H1 (cell line): ENCODE measurements around the gene RNF123. TPM values are rescaled to one million over a fixed set of nuclear protein-coding genes. Genes with fewer than 3 reads are reported as not detected.

Experiments
- CTCF ChIA-PET: fragments of 300-600 bp; sonication (Branson Sonifier 250); formaldehyde crosslinking; loops from one replicate; lab custom pipeline; 2021; ENCODE audit not compliant: partially characterized antibody; lab: Charles Lee
- POLR2A ChIA-PET: fragments of 300-600 bp; sonication (Branson Sonifier 250); formaldehyde crosslinking; loops from one replicate; lab custom pipeline; 2021; ENCODE audit warnings: inconsistent platforms; ENCODE audit not compliant: partially characterized antibody; lab: Charles Lee
- DNase-seq, 2 experiments: peaks; one replicate each; pipeline versions ENCODE4 v3.0.0 to v3.0.0-alpha.2; 2010 to 2022; ENCODE audit warnings: low spot score in 2 of 2, low read depth in 1 of 2, mixed read lengths in 1 of 2
- FAIRE-seq: peaks from 2 replicates; lab custom pipeline; 2011; peaks lifted over from hg19 to GRCh38; lab: Jason Lieb, UNC
- H2AFZ ChIP-seq: 2 replicates; pipeline ENCODE4 v1.8.1; 2012; ENCODE audit warnings: low read length, inconsistent platforms
- H2AK5ac ChIP-seq: 2 replicates; pipeline ENCODE4 v1.6.1; 2013; ENCODE audit warnings: low read depth, low read length
- H2BK120ac ChIP-seq: replicated peaks from 2 replicates; pipeline ENCODE3; 2013; ENCODE audit warnings: low read depth, low read length, inconsistent platforms
- H2BK12ac ChIP-seq: 2 replicates; pipeline ENCODE4 v1.6.1; 2013; ENCODE audit warnings: low read depth, low read length
- H2BK15ac ChIP-seq: 2 replicates; pipeline ENCODE4 v1.6.1; 2013; ENCODE audit warnings: low read length
- H2BK20ac ChIP-seq: 2 replicates; pipeline ENCODE4 v1.6.1; 2013; ENCODE audit warnings: low read length
- H2BK5ac ChIP-seq: 2 replicates; pipeline ENCODE4 v1.6.1; 2013; ENCODE audit warnings: low read depth, low read length
- H3K14ac ChIP-seq: 2 replicates; pipeline ENCODE4 v1.6.1; 2013; ENCODE audit warnings: inconsistent platforms; ENCODE audit not compliant: insufficient read length
- H3K18ac ChIP-seq: 2 replicates; pipeline ENCODE4 v1.6.1; 2013; ENCODE audit warnings: low read length; ENCODE audit errors: extremely low read depth
- H3K23ac ChIP-seq: 2 replicates; pipeline ENCODE4 v1.6.1; 2013; ENCODE audit warnings: inconsistent platforms; ENCODE audit not compliant: insufficient read length
- H3K23me2 ChIP-seq: 2 replicates; pipeline ENCODE4 v1.6.1; 2013; ENCODE audit warnings: low read depth, low read length
- H3K27ac ChIP-seq: 2 replicates; pipeline ENCODE4 v1.6.1; 2011; ENCODE audit warnings: low read depth, low read length, inconsistent platforms
- H3K27me3 ChIP-seq, 4 experiments: replicated peaks in 1 of 4; 1 replicate in 1 of 4; 2 replicates in 3 of 4; pipeline versions ENCODE4 v1.6.1 to v1.8.1; 2011 to 2013; ENCODE audit warnings: low read length in 3 of 4, mild to moderate bottlenecking in 3 of 4, inconsistent platforms in 2 of 4, mixed read lengths in 2 of 4, moderate library complexity in 1 of 4; ENCODE audit not compliant: control insufficient read depth in 3 of 4, insufficient read depth in 3 of 4; ENCODE audit errors: extremely low read depth in 1 of 4
- H3K36me3 ChIP-seq, 4 experiments: 2 replicates each; pipeline versions ENCODE4 v1.6.1 to v1.8.1; 2011 to 2013; ENCODE audit warnings: mild to moderate bottlenecking in 4 of 4, low read length in 3 of 4, moderate library complexity in 2 of 4, control low read depth in 1 of 4, inconsistent platforms in 1 of 4; ENCODE audit not compliant: insufficient read depth in 4 of 4, control insufficient read depth in 2 of 4
- H3K4ac ChIP-seq: replicated peaks from 2 replicates; pipeline ENCODE3; 2013; ENCODE audit warnings: low read length, low read depth, mixed read lengths, inconsistent platforms; ENCODE audit not compliant: insufficient read length
- H3K4me1 ChIP-seq, 4 experiments: replicated peaks in 1 of 4; 1 replicate in 1 of 4; 2 replicates in 3 of 4; pipeline versions ENCODE4 v1.6.1 to v1.8.1; 2011 to 2013; ENCODE audit warnings: low read length in 3 of 4, inconsistent platforms in 2 of 4, mixed read lengths in 1 of 4; ENCODE audit not compliant: insufficient read depth in 4 of 4, control insufficient read depth in 3 of 4
- H3K4me2 ChIP-seq, 2 experiments: 2 replicates each; pipeline versions ENCODE4 v1.6.1 to v1.8.1; 2011 to 2013; ENCODE audit warnings: low read depth in 2 of 2, low read length in 2 of 2, control low read depth in 1 of 2, inconsistent platforms in 1 of 2, mild to moderate bottlenecking in 1 of 2; ENCODE audit not compliant: insufficient read depth in 1 of 2
- H3K4me3 ChIP-seq, 4 experiments: fragments of 200-600, 300-600 bp in 1 of 4; sonication (generic), shearing (Covaris generic), sonication (Bioruptor Twin) in 1 of 4; 2 replicates each; pipeline versions ENCODE4 v1.5.1 to v1.8.1; 2011 to 2016; ENCODE audit warnings: low read length in 4 of 4, low read depth in 3 of 4, control low read depth in 2 of 4, inconsistent platforms in 2 of 4, mild to moderate bottlenecking in 2 of 4, mixed read lengths in 1 of 4, moderate library complexity in 1 of 4; ENCODE audit not compliant: insufficient read depth in 2 of 4; ENCODE audit errors: extremely low read depth in 1 of 4
- H3K56ac ChIP-seq: replicated peaks from 2 replicates; pipeline ENCODE3; 2013; ENCODE audit warnings: low read depth, mild to moderate bottlenecking, mixed read lengths, low read length, inconsistent platforms; ENCODE audit not compliant: insufficient read length
- H3K79me1 ChIP-seq: 2 replicates; pipeline ENCODE4 v1.6.1; 2013; ENCODE audit warnings: low read depth, low read length, control low read depth
- H3K79me2 ChIP-seq, 2 experiments: 2 replicates each; pipeline versions ENCODE4 v1.6.1 to v1.8.1; 2012 to 2013; ENCODE audit warnings: low read length in 2 of 2, mild to moderate bottlenecking in 2 of 2, inconsistent platforms in 1 of 2; ENCODE audit not compliant: insufficient read depth in 2 of 2, control insufficient read depth in 1 of 2
- H3K9ac ChIP-seq, 4 experiments: replicated peaks in 1 of 4; 1 replicate in 1 of 4; 2 replicates in 3 of 4; pipeline versions ENCODE4 v1.6.1 to v1.8.1; 2011 to 2013; ENCODE audit warnings: low read depth in 3 of 4, low read length in 3 of 4, control low read depth in 2 of 4, mild to moderate bottlenecking in 2 of 4, moderate library complexity in 2 of 4, inconsistent platforms in 1 of 4; ENCODE audit errors: extremely low read depth in 1 of 4
- H3K9me3 ChIP-seq, 2 experiments: 2 replicates each; pipeline versions ENCODE4 v1.6.1 to v1.8.1; 2012 to 2013; ENCODE audit warnings: mild to moderate bottlenecking in 2 of 2, moderate library complexity in 2 of 2, control low read depth in 1 of 2, inconsistent platforms in 1 of 2, low read depth in 1 of 2, low read length in 1 of 2, mixed read lengths in 1 of 2; ENCODE audit not compliant: insufficient read depth in 2 of 2
- H4K20me1 ChIP-seq, 2 experiments: replicated peaks in 1 of 2; 2 replicates each; pipeline versions ENCODE3 to v1.8.1; 2011 to 2013; ENCODE audit warnings: inconsistent platforms in 2 of 2, low read length in 2 of 2, mild to moderate bottlenecking in 1 of 2; ENCODE audit not compliant: insufficient read depth in 2 of 2, control insufficient read depth in 1 of 2
- H4K5ac ChIP-seq: 2 replicates; pipeline ENCODE4 v1.6.1; 2013; ENCODE audit warnings: low read length, low read depth, mixed read lengths, inconsistent platforms; ENCODE audit not compliant: insufficient read length
- H4K8ac ChIP-seq: 2 replicates; pipeline ENCODE4 v1.8.0; 2013; ENCODE audit warnings: mild to moderate bottlenecking, moderate library complexity, low read length, inconsistent platforms; ENCODE audit not compliant: insufficient read depth; ENCODE audit errors: extremely low read depth
- H4K91ac ChIP-seq: replicated peaks from 2 replicates; pipeline ENCODE3; 2013; ENCODE audit warnings: low read length, mixed read lengths, inconsistent platforms; ENCODE audit not compliant: insufficient read length
- ASH2L ChIP-seq: fragments of 200-600, 300-600 bp; sonication (generic); IDR thresholded peaks from one replicate; pipeline ENCODE4 v1.7.1; 2017; ENCODE audit warnings: low read length
- BACH1 ChIP-seq: IDR thresholded peaks from 2 replicates; pipeline ENCODE4 v1.6.1; 2012; ENCODE audit warnings: low read length, improper control_type of control experiment
- CBX5 ChIP-seq: fragments of 300-800, 300-1000 bp; sonication (generic); IDR thresholded peaks from 2 replicates; pipeline ENCODE4 v1.7.1; 2016; ENCODE audit warnings: antibody characterized with exemption, low read length, low read depth
- FOSL1 ChIP-seq: IDR thresholded peaks from 2 replicates; pipeline ENCODE4 v1.6.1; 2011; ENCODE audit warnings: mild to moderate bottlenecking, low read depth, low read length, moderate library complexity; ENCODE audit not compliant: insufficient read depth
- JUN ChIP-seq: IDR thresholded peaks from 2 replicates; pipeline ENCODE4 v1.6.1; 2011; ENCODE audit warnings: low read depth, mild to moderate bottlenecking, improper control_type of control experiment, low read length
- POLR2AphosphoS5 ChIP-seq: IDR thresholded peaks from 2 replicates; pipeline ENCODE4 v1.6.1; 2011; ENCODE audit warnings: low read depth, low read length
- RAD21 ChIP-seq, 2 experiments: IDR thresholded peaks in 1 of 2; conservative IDR thresholded peaks in 1 of 2; 2 replicates each; pipeline ENCODE4 v1.6.1; 2011; ENCODE audit warnings: low read depth in 2 of 2, low read length in 2 of 2, improper control_type of control experiment in 1 of 2, inconsistent platforms in 1 of 2, mild to moderate bottlenecking in 1 of 2, moderate library complexity in 1 of 2
- RFX5 ChIP-seq: IDR thresholded peaks from 2 replicates; pipeline ENCODE4 v1.6.1; 2011; ENCODE audit warnings: low read depth, low read length, improper control_type of control experiment, borderline replicate concordance
- RNF2 ChIP-seq: fragments of 200-900, 300-1000 bp; sonication (generic); IDR thresholded peaks from 2 replicates; pipeline ENCODE4 v1.7.1; 2016; ENCODE audit warnings: borderline replicate concordance, low read depth, mild to moderate bottlenecking, antibody characterized with exemption, low read length; ENCODE audit not compliant: poor library complexity, severe bottlenecking; ENCODE audit errors: missing control alignments
- SAP30 ChIP-seq: fragments of 300-600 bp; sonication (generic); IDR thresholded peaks from 2 replicates; pipeline ENCODE4 v1.7.1; 2012; ENCODE audit warnings: low read length, moderate library complexity, mild to moderate bottlenecking, inconsistent platforms; ENCODE audit not compliant: insufficient read depth, insufficient replicate concordance
- SIRT6 ChIP-seq: IDR thresholded peaks from one replicate; pipeline ENCODE4 v1.7.1; 2012; ENCODE audit warnings: low read length, inconsistent platforms
- YY1 ChIP-seq: IDR thresholded peaks from 2 replicates; pipeline ENCODE4 v1.6.1; 2011; ENCODE audit warnings: low read depth, mild to moderate bottlenecking, low read length
- WGBS, 2 experiments: shearing (Covaris generic) in 1 of 2; methylation state at CpG; one replicate each; pipeline versions ENCODE4 v1.1.6 to v1.1.7; 2013 to 2015; ENCODE audit warnings: low lambda C conversion rate in 2 of 2, mixed read lengths in 2 of 2, inconsistent platforms in 1 of 2, low coverage in 1 of 2, missing lambda C conversion rate in 1 of 2; ENCODE audit not compliant: insufficient replicate concordance in 2 of 2, insufficient coverage in 1 of 2, insufficient read length in 1 of 2; ENCODE audit errors: extremely low coverage in 1 of 2, missing lambda C conversion rate in 1 of 2; 5-methylcytosine and 5-hydroxymethylcytosine counted together
- polyA plus RNA-seq, 7 experiments: library from polyadenylated mRNA; depleted of rRNA in 3 of 7; stranded (reverse) in 5 of 7; unstranded in 2 of 7; fragments of >200 nt in 5 of 7; fragments of 200-250 nt in 2 of 7; gene quantifications; 1 replicate in 5 of 7; 2 replicates in 1 of 7; 4 replicates in 1 of 7; pipeline versions ENCODE4 v1.2.1 to v1.2.3, GENCODE V29; 2011 to 2013; ENCODE audit warnings: missing spikeins in 2 of 7, mixed read lengths in 2 of 7
- total RNA-seq: library from RNA; stranded (reverse); fragmentation: NEBNext Ultra II Directional; extraction: Animal tissue kit (Norgen Biotek cat#: 25700); gene quantifications from 2 replicates; pipeline ENCODE4 v1.2.1, GENCODE V29; 2021
- TF ChIP-seq, protein P1 (sequence below): IDR thresholded peaks from 2 replicates; pipeline ENCODE4 v1.6.1; 2011; ENCODE audit warnings: low read depth, mild to moderate bottlenecking, low read length; ENCODE audit not compliant: insufficient read depth

The RNF123 gene
- total and polyA plus RNA-seq, 2 of the 8 experiments (the other 6 are each of a cell fraction or from before 2014, with no cell fraction given) = 30.5 to 57.7 TPM

GRCh38 chr3:49642708-49643145, 46.6 kb upstream of the RNF123 start:
- H3K36me3 ChIP-seq = no peaks in the 10 kb centered on the region; a peak in 1 of 8 replicates
- TF ChIP-seq FOSL1 (no peak), CBX5 (no peak), YY1 (no peak), RAD21 (IDR thresholded peaks at IDR 0.05 in 1 of 2, conservative IDR thresholded peaks at IDR 0.05 in 1 of 2; ENCODE audit: low read depth in 2 of 2, low read length in 2 of 2) (no peak), RNF2 (no peak), RFX5 (no peak), SIRT6 (no peak), BACH1 (no peak), SAP30 (no peak), ASH2L (no peak), POLR2AphosphoS5 (no peak), JUN (no peak)
- TF ChIP-seq, protein P1, sequence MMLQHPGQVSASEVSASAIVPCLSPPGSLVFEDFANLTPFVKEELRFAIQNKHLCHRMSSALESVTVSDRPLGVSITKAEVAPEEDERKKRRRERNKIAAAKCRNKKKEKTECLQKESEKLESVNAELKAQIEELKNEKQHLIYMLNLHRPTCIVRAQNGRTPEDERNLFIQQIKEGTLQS = no peak

More at GRCh38 chr3:49642708-49643145, 46.6 kb upstream of the RNF123 start:
- no peaks in the 10 kb centered on the region for H3K9me3 ChIP-seq
- H3K4me3 ChIP-seq = no peak overlapping the region
- no peak overlapping the region for H2AFZ ChIP-seq
- H4K20me1 ChIP-seq = no peaks in the 10 kb centered on the region
- no peaks in the 10 kb centered on the region for H3K79me1 ChIP-seq
- no peak overlapping the region for H3K4me2 ChIP-seq
- H3K9ac ChIP-seq = no peak overlapping the region
- POLR2A ChIA-PET = no interaction called here
- H4K91ac ChIP-seq = no peak overlapping the region
- no peak overlapping the region for H2BK5ac ChIP-seq
- H2BK12ac ChIP-seq = no peak overlapping the region
- no peak overlapping the region for H3K56ac ChIP-seq
- H3K23me2 ChIP-seq = no peaks in the 10 kb centered on the region
- no peaks in the 10 kb centered on the region for H3K27me3 ChIP-seq
- no peak overlapping the region for H2BK15ac ChIP-seq
- CTCF ChIA-PET = interaction anchor here (0.6 to 0.9 kb wide), 3 partner anchors 27 to 76 kb away, joined by 3 read pairs; no protein-coding TSS in a partner anchor
- no peak overlapping the region for H3K27ac ChIP-seq
- WGBS, 2 experiments = 83% methylated on average over 9 of the region's 9 CpGs; no CpG with 5 or more reads in 1 of the 2 experiments
- H2BK120ac ChIP-seq = no peak overlapping the region
- no peak overlapping the region; the same call in 1 of the 2 replicates for H4K8ac ChIP-seq
- no peak overlapping the region; the same call in 1 of the 2 replicates for H3K18ac ChIP-seq
- DNase-seq = no peak
- H3K4ac ChIP-seq = no peak overlapping the region
- no peaks in the 10 kb centered on the region for H3K79me2 ChIP-seq
- no peak overlapping the region for H2BK20ac ChIP-seq
- no peak overlapping the region for H3K14ac ChIP-seq
- H4K5ac ChIP-seq = no peak overlapping the region
- no peak overlapping the region for H2AK5ac ChIP-seq
- no peak for FAIRE-seq
- H3K23ac ChIP-seq = no peak overlapping the region
- H3K4me1 ChIP-seq = peaks cover 0 to 3% (median 0%) of the 10 kb centered on the region in 4 experiments; a peak in 1 of 7 replicates
